A549 (cell line): ENCODE measurements around the gene TRPV4.

Source experiments
- ESRRA ChIP-seq: fragments of 150-350 bp; IDR thresholded peaks from 2 replicates; pipeline ENCODE4 v1.6.1; 2014; ENCODE audit warnings: mild to moderate bottlenecking, low read length, borderline replicate concordance
- MAFK ChIP-seq: fragments of 450-650 bp; IDR thresholded peaks from 2 replicates; pipeline ENCODE4 v1.6.1; 2014; ENCODE audit not compliant: partially characterized antibody
- MAZ ChIP-seq: fragments of 150-350 bp; IDR thresholded peaks from 2 replicates; pipeline ENCODE4 v1.6.1; 2014; ENCODE audit warnings: antibody characterized with exemption, low read depth, low read length, borderline replicate concordance

GRCh38 chr12:109736552-109737108 lies 96.6 kb downstream of the TRPV4 start:
- TF ChIP-seq MAZ, result no peak
- TF ChIP-seq ESRRA, result no peak
- TF ChIP-seq MAFK, result no peak
